NCI-H748 (cell line): ENCODE data around the gene PHACTR4.
"Not testable (repeated sequence)": the region's sequence is repeated elsewhere in the genome, so short reads cannot be mapped to it uniquely, and the experiment has no call there.

Experiments used
- DNase-seq: peaks from one replicate; lab custom pipeline; 2025; ENCODE audit not compliant: unreplicated experiment; lab: John Stamatoyannopoulos, UW

PHACTR4 gene

GRCh38 chr1:28519946-28520725 is 150.6 kb downstream of the PHACTR4 start:
- DNase-seq, result no peak

GRCh38 chr1:28520796-28521195 is 151.3 kb downstream of the PHACTR4 start:
- DNase-seq, result not testable (repeated sequence)

GRCh38 chr1:28521502-28522164 is 152.1 kb downstream of the PHACTR4 start:
- DNase-seq, result no peak

GRCh38 chr1:28522537-28522936 is 153.0 kb downstream of the PHACTR4 start:
- not testable (repeated sequence) for DNase-seq

- not testable (repeated sequence) for DNase-seq
These were observed 155.6 kb downstream of the PHACTR4 start for GRCh38 chr1:28525002-28525642.

GRCh38 chr1:28526886-28527285 is 157.3 kb downstream of the PHACTR4 start:
- no peak for DNase-seq

- no peak for DNase-seq
These were observed 160.9 kb downstream of the PHACTR4 start for GRCh38 chr1:28530456-28530855.

- no peak for DNase-seq
These were observed 165.1 kb downstream of the PHACTR4 start for GRCh38 chr1:28534671-28535070.

- no peak for DNase-seq
These were observed 165.6 kb downstream of the PHACTR4 start for GRCh38 chr1:28535180-28535579.

GRCh38 chr1:28537457-28538199 is 168.1 kb downstream of the PHACTR4 start:
- DNase-seq, result no peak

- no peak for DNase-seq
These were observed 168.7 kb downstream of the PHACTR4 start for GRCh38 chr1:28538286-28538685.

- peak; percentile 32 for DNase-seq
These were observed 171.1 kb downstream of the PHACTR4 start for GRCh38 chr1:28540651-28541050.

- DNase-seq, result not testable (repeated sequence)
These were observed 172.0 kb downstream of the PHACTR4 start for GRCh38 chr1:28541414-28542015.

GRCh38 chr1:28545246-28545628 is 175.7 kb downstream of the PHACTR4 start:
- no peak for DNase-seq

- DNase-seq, result no peak
These were observed 178.8 kb downstream of the PHACTR4 start for GRCh38 chr1:28548318-28548717.
